WTC11 (cell line): Measurements from ENCODE around the gene HNRNPUL1. TPM values are rescaled to one million over a fixed set of nuclear protein-coding genes. Genes with fewer than 3 reads are reported as not detected.
A peak's percentile ranks its signal among the peaks of the same experiment; 100 is the strongest.

Source experiments
- ATAC-seq: fragments of 200-7000 bp; cut with Tn5 transposase; 2 replicates; pipeline ENCODE4 v1.10.0; 2021; ENCODE audit warnings: mild to moderate bottlenecking, moderate library complexity
- CTCF ChIA-PET: fragments of 300-600 bp; sonication (Branson Sonifier 250); formaldehyde crosslinking; loops from one replicate; lab custom pipeline; 2021; ENCODE audit warnings: antibody characterized with exemption; lab: Charles Lee
- POLR2A ChIA-PET: fragments of 350-600 bp; sonication (Branson Sonifier 250); formaldehyde crosslinking; loops from one replicate; lab custom pipeline; 2021; ENCODE audit warnings: antibody characterized with exemption; lab: Charles Lee
- DNase-seq: peaks from one replicate; pipeline ENCODE4 v3.0.0; 2021; ENCODE audit warnings: low spot score
- H3K27ac Mint-ChIP-seq: 2 replicates; pipeline ENCODE4 v1.8.0; 2021; ENCODE audit warnings: mixed read lengths
- H3K27me3 Mint-ChIP-seq: 2 replicates; pipeline ENCODE4 v1.8.0; 2021; ENCODE audit warnings: low read depth, mild to moderate bottlenecking, moderate library complexity, mixed read lengths
- H3K36me3 Mint-ChIP-seq: 2 replicates; pipeline ENCODE4 v1.8.0; 2021; ENCODE audit warnings: mixed read lengths
- H3K4me1 Mint-ChIP-seq: 2 replicates; pipeline ENCODE4 v1.8.0; 2022; ENCODE audit warnings: mixed read lengths
- H3K4me3 Mint-ChIP-seq: 2 replicates; pipeline ENCODE4 v1.8.0; 2021; ENCODE audit warnings: mild to moderate bottlenecking, moderate library complexity, mixed read lengths
- H3K9me3 Mint-ChIP-seq: 2 replicates; pipeline ENCODE4 v1.8.0; 2021; ENCODE audit warnings: mixed read lengths
- CREB1 ChIP-seq: sonication (generic); formaldehyde crosslinking; IDR thresholded peaks from 2 replicates; pipeline ENCODE4 v1.8.0; 2023; ENCODE audit warnings: mild to moderate bottlenecking, missing genetic modification reagents
- ESRRA ChIP-seq: sonication (generic); formaldehyde crosslinking; IDR thresholded peaks from 2 replicates; pipeline ENCODE4 v1.8.1; 2022; ENCODE audit warnings: mild to moderate bottlenecking, missing genetic modification reagents, borderline replicate concordance
- FOXP1 ChIP-seq: sonication (generic); formaldehyde crosslinking; IDR thresholded peaks from 2 replicates; pipeline ENCODE4 v1.8.0; 2022; ENCODE audit warnings: missing genetic modification reagents, mild to moderate bottlenecking, moderate library complexity, borderline replicate concordance
- GTF2I ChIP-seq: fragments of 250-450 bp; sonication (Bioruptor Pico); conservative IDR thresholded peaks from 2 replicates; pipeline ENCODE4 v1.4.0; 2021; ENCODE audit warnings: mild to moderate bottlenecking
- JAZF1 ChIP-seq: fragments of 250-450 bp; sonication (Bioruptor Pico); IDR thresholded peaks from 2 replicates; pipeline ENCODE4 v1.9.0; 2021; ENCODE audit warnings: moderate library complexity, mild to moderate bottlenecking, inconsistent platforms
- KAT7 ChIP-seq: sonication (generic); formaldehyde crosslinking; IDR thresholded peaks from 2 replicates; pipeline ENCODE4 v1.8.1; 2023; ENCODE audit warnings: missing genetic modification reagents, mild to moderate bottlenecking, borderline replicate concordance
- NR1H2 ChIP-seq: sonication (generic); formaldehyde crosslinking; IDR thresholded peaks from 2 replicates; pipeline ENCODE4 v1.9.0; 2021; ENCODE audit warnings: mild to moderate bottlenecking, moderate library complexity, missing genetic modification reagents
- NR2C2 ChIP-seq: sonication (generic); formaldehyde crosslinking; IDR thresholded peaks from 2 replicates; pipeline ENCODE4 v1.8.0; 2022; ENCODE audit warnings: mild to moderate bottlenecking, missing genetic modification reagents
- SMAD3 ChIP-seq: sonication (generic); formaldehyde crosslinking; IDR thresholded peaks from 2 replicates; pipeline ENCODE4 v1.8.0; 2022; ENCODE audit warnings: missing genetic modification reagents, mild to moderate bottlenecking, borderline replicate concordance
- SOX15 ChIP-seq: fragments of 250-450 bp; sonication (Bioruptor Pico); IDR thresholded peaks from 2 replicates; pipeline ENCODE4 v1.9.0; 2021; ENCODE audit warnings: mild to moderate bottlenecking
- ZNF263 ChIP-seq: sonication (generic); formaldehyde crosslinking; IDR thresholded peaks from 2 replicates; pipeline ENCODE4 v1.8.1; 2022; ENCODE audit warnings: low read depth, mild to moderate bottlenecking, moderate library complexity, missing genetic modification reagents
- ZNF416 ChIP-seq: fragments of 250-450 bp; sonication (Bioruptor Pico); IDR thresholded peaks from 2 replicates; pipeline ENCODE4 v1.9.0; 2021; ENCODE audit warnings: mild to moderate bottlenecking, inconsistent platforms
- ZNF671 ChIP-seq: fragments of 250-450 bp; sonication (Bioruptor Pico); IDR thresholded peaks from 2 replicates; pipeline ENCODE4 v1.8.0; 2021; ENCODE audit warnings: mild to moderate bottlenecking
- total RNA-seq: library from RNA; stranded (reverse); gene quantifications from 3 replicates; pipeline ENCODE4 v1.2.3, GENCODE V29; 2021
- TF ChIP-seq, protein P1 (sequence below): sonication (generic); formaldehyde crosslinking; IDR thresholded peaks from 2 replicates; pipeline ENCODE4 v1.8.0; 2022; ENCODE audit warnings: mild to moderate bottlenecking, missing genetic modification reagents
- TF ChIP-seq, protein P2 (sequence below): sonication (generic); formaldehyde crosslinking; IDR thresholded peaks from 2 replicates; pipeline ENCODE4 v1.8.1; 2023; ENCODE audit warnings: mild to moderate bottlenecking, missing genetic modification reagents
- TF ChIP-seq, protein P3 (sequence below): sonication (generic); formaldehyde crosslinking; IDR thresholded peaks from 2 replicates; pipeline ENCODE4 v1.8.1; 2022; ENCODE audit warnings: mild to moderate bottlenecking, missing genetic modification reagents, moderate library complexity, borderline replicate concordance
- TF ChIP-seq, protein P4 (sequence below): sonication (generic); formaldehyde crosslinking; IDR thresholded peaks from 2 replicates; pipeline ENCODE4 v1.8.1; 2022; ENCODE audit warnings: low read depth, missing genetic modification reagents, borderline replicate concordance
- TF ChIP-seq, protein P5 (sequence below): sonication (generic); formaldehyde crosslinking; IDR thresholded peaks from 2 replicates; pipeline ENCODE4 v1.8.1; 2023; ENCODE audit warnings: mild to moderate bottlenecking, moderate library complexity, missing genetic modification reagents
- TF ChIP-seq, protein P6 (sequence below): sonication (generic); formaldehyde crosslinking; IDR thresholded peaks from 2 replicates; pipeline ENCODE4 v1.8.1; 2023; ENCODE audit warnings: mild to moderate bottlenecking, missing genetic modification reagents, moderate library complexity
- TF ChIP-seq, protein P7 (sequence below): fragments of 250-450 bp; sonication (Bioruptor Pico); IDR thresholded peaks from 2 replicates; pipeline ENCODE4 v1.8.0; 2021; ENCODE audit warnings: mild to moderate bottlenecking
- TF ChIP-seq, protein P8 (sequence below): fragments of 250-450 bp; sonication (Bioruptor Pico); IDR thresholded peaks from 2 replicates; pipeline ENCODE4 v2.1.2; 2022; ENCODE audit warnings: mild to moderate bottlenecking, moderate library complexity

Gene HNRNPUL1
- total RNA-seq, 1 experiment from 2014 or later = 282 TPM

DNA sequence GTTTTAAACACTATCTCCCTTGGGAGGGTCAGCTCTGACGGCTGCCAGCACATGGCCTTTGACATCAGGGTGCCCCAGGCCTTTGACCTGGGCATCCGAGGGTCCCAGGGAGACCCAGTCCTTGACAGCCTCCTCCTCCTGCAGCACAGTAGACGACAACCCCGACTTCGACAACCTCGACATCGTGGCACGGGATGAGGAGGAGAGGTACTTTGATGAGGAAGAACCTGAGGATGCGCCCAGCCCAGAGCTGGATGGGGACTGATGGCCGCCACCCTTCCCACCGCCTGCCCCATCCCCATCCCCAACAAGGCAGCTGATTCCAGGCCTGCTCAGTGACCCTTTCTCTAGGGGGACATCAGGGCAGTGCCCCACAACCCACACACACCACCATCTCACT is 58.3 kb downstream of the HNRNPUL1 start (continued):
- TF ChIP-seq, protein P1, sequence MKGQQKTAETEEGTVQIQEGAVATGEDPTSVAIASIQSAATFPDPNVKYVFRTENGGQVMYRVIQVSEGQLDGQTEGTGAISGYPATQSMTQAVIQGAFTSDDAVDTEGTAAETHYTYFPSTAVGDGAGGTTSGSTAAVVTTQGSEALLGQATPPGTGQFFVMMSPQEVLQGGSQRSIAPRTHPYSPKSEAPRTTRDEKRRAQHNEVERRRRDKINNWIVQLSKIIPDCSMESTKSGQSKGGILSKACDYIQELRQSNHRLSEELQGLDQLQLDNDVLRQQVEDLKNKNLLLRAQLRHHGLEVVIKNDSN (CRISPR knock-in tag) = no peak
- TF ChIP-seq, protein P2, sequence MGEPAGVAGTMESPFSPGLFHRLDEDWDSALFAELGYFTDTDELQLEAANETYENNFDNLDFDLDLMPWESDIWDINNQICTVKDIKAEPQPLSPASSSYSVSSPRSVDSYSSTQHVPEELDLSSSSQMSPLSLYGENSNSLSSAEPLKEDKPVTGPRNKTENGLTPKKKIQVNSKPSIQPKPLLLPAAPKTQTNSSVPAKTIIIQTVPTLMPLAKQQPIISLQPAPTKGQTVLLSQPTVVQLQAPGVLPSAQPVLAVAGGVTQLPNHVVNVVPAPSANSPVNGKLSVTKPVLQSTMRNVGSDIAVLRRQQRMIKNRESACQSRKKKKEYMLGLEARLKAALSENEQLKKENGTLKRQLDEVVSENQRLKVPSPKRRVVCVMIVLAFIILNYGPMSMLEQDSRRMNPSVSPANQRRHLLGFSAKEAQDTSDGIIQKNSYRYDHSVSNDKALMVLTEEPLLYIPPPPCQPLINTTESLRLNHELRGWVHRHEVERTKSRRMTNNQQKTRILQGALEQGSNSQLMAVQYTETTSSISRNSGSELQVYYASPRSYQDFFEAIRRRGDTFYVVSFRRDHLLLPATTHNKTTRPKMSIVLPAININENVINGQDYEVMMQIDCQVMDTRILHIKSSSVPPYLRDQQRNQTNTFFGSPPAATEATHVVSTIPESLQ (CRISPR knock-in tag) = no peak
- TF ChIP-seq, protein P3, sequence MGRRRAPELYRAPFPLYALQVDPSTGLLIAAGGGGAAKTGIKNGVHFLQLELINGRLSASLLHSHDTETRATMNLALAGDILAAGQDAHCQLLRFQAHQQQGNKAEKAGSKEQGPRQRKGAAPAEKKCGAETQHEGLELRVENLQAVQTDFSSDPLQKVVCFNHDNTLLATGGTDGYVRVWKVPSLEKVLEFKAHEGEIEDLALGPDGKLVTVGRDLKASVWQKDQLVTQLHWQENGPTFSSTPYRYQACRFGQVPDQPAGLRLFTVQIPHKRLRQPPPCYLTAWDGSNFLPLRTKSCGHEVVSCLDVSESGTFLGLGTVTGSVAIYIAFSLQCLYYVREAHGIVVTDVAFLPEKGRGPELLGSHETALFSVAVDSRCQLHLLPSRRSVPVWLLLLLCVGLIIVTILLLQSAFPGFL (CRISPR knock-in tag) = no peak
- TF ChIP-seq SMAD3 (no peak), ZNF416 (CRISPR knock-in tag) (no peak), KAT7 (CRISPR knock-in tag) (no peak), ESRRA (CRISPR knock-in tag) (no peak), JAZF1 (no peak), FOXP1 (no peak)
- TF ChIP-seq, protein P4, sequence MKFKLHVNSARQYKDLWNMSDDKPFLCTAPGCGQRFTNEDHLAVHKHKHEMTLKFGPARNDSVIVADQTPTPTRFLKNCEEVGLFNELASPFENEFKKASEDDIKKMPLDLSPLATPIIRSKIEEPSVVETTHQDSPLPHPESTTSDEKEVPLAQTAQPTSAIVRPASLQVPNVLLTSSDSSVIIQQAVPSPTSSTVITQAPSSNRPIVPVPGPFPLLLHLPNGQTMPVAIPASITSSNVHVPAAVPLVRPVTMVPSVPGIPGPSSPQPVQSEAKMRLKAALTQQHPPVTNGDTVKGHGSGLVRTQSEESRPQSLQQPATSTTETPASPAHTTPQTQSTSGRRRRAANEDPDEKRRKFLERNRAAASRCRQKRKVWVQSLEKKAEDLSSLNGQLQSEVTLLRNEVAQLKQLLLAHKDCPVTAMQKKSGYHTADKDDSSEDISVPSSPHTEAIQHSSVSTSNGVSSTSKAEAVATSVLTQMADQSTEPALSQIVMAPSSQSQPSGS (CRISPR knock-in tag) = no peak
- TF ChIP-seq, protein P5, sequence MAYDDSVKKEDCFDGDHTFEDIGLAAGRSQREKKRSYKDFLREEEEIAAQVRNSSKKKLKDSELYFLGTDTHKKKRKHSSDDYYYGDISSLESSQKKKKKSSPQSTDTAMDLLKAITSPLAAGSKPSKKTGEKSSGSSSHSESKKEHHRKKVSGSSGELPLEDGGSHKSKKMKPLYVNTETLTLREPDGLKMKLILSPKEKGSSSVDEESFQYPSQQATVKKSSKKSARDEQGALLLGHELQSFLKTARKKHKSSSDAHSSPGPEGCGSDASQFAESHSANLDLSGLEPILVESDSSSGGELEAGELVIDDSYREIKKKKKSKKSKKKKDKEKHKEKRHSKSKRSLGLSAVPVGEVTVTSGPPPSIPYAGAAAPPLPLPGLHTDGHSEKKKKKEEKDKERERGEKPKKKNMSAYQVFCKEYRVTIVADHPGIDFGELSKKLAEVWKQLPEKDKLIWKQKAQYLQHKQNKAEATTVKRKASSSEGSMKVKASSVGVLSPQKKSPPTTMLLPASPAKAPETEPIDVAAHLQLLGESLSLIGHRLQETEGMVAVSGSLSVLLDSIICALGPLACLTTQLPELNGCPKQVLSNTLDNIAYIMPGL (CRISPR knock-in tag) = no peak
- TF ChIP-seq, protein P6, sequence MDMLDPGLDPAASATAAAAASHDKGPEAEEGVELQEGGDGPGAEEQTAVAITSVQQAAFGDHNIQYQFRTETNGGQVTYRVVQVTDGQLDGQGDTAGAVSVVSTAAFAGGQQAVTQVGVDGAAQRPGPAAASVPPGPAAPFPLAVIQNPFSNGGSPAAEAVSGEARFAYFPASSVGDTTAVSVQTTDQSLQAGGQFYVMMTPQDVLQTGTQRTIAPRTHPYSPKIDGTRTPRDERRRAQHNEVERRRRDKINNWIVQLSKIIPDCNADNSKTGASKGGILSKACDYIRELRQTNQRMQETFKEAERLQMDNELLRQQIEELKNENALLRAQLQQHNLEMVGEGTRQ (CRISPR knock-in tag) = no peak
- TF ChIP-seq, all 79 proteins: peak for 0

DNA sequence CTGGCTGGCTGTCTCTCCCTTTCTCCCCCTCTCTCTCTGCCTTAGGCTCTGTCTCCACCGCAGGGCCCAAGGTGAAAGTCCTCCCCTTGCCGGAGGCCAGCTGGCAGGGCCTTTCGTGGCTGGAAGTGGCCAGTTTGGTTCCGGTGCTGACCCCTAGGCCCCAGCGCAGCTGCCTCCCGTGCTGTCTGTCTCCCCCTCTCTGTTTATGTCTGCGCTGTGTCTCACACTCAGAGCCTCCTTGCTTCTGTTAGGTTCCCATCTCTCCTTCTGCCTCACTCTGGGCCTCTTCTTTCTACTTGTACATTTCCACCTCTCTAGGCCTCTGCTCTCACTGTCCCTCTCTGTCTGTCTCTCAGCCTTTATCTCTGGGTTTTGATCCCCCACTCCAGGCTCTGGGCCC is 58.9 kb downstream of the HNRNPUL1 start:
- CTCF ChIA-PET = interaction anchor here (1.5 to 3.4 kb wide), 5 partner anchors 8 to 248 kb away, joined by 7 to 66 read pairs (median 15); partner anchors contain the start of gene TGFB1
- H3K4me1 Mint-ChIP-seq = peaks cover 52% of the 10 kb centered on the region
- DNase-seq (no peak), ATAC-seq (no peak)
- no peaks in the 10 kb centered on the region; the same call in 1 of the 2 replicates for H3K27me3 Mint-ChIP-seq
- POLR2A ChIA-PET = no interaction called here
- H3K9me3 Mint-ChIP-seq = no peaks in the 10 kb centered on the region
- peaks cover 9% of the 10 kb centered on the region for H3K36me3 Mint-ChIP-seq
- H3K27ac Mint-ChIP-seq = peak overlapping the region; percentile 63
- no peak overlapping the region for H3K4me3 Mint-ChIP-seq
- TF ChIP-seq ZNF263 (CRISPR knock-in tag) (no peak), ZNF671 (CRISPR knock-in tag) (no peak), CREB1 (CRISPR knock-in tag) (no peak), SOX15 (CRISPR knock-in tag) (no peak), GTF2I (no peak), NR1H2 (no peak), NR2C2 (CRISPR knock-in tag) (no peak)
- TF ChIP-seq, protein P7, sequence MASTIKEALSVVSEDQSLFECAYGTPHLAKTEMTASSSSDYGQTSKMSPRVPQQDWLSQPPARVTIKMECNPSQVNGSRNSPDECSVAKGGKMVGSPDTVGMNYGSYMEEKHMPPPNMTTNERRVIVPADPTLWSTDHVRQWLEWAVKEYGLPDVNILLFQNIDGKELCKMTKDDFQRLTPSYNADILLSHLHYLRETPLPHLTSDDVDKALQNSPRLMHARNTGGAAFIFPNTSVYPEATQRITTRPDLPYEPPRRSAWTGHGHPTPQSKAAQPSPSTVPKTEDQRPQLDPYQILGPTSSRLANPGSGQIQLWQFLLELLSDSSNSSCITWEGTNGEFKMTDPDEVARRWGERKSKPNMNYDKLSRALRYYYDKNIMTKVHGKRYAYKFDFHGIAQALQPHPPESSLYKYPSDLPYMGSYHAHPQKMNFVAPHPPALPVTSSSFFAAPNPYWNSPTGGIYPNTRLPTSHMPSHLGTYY (CRISPR knock-in tag) = no peak
- TF ChIP-seq, protein P8, sequence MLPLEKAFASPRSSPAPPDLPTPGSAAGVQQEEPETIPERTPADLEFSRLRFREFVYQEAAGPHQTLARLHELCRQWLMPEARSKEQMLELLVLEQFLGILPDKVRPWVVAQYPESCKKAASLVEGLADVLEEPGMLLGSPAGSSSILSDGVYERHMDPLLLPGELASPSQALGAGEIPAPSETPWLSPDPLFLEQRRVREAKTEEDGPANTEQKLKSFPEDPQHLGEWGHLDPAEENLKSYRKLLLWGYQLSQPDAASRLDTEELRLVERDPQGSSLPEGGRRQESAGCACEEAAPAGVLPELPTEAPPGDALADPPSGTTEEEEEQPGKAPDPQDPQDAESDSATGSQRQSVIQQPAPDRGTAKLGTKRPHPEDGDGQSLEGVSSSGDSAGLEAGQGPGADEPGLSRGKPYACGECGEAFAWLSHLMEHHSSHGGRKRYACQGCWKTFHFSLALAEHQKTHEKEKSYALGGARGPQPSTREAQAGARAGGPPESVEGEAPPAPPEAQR (CRISPR knock-in tag) = no peak
- TF ChIP-seq, protein P5 (CRISPR knock-in tag) = no peak
